NCI-H524 (cell line): ENCODE results near the gene HS1BP3.

Experiments used
- DNase-seq, 2 experiments: peaks; one replicate each; lab custom pipeline; 2025; lab: John Stamatoyannopoulos, UW

Gene HS1BP3

GRCh38 chr2:20674974-20675679 is 24.2 kb upstream of the HS1BP3 start:
- DNase-seq, result no peak

- peak in 1 of 2 experiments; percentile 55 for DNase-seq
Observed at GRCh38 chr2:20674309-20674965, 23.5 kb upstream of the HS1BP3 start.

- DNase-seq, result no peak
Observed at GRCh38 chr2:20673686-20674308, 22.9 kb upstream of the HS1BP3 start.

GRCh38 chr2:20672201-20672951 is 21.5 kb upstream of the HS1BP3 start:
- DNase-seq, result no peak

GRCh38 chr2:20671736-20672080 is 20.8 kb upstream of the HS1BP3 start:
- no peak for DNase-seq

- no peak for DNase-seq
Observed at GRCh38 chr2:20671036-20671735, 20.3 kb upstream of the HS1BP3 start.

- no peak for DNase-seq
Observed at GRCh38 chr2:20670315-20671035, 19.6 kb upstream of the HS1BP3 start.

- no peak for DNase-seq
Observed at GRCh38 chr2:20669562-20670314, 18.8 kb upstream of the HS1BP3 start.

GRCh38 chr2:20668871-20669475 is 18.1 kb upstream of the HS1BP3 start:
- DNase-seq, result no peak

GRCh38 chr2:20668451-20668850 is 17.6 kb upstream of the HS1BP3 start:
- no peak for DNase-seq

- peak in 1 of 2 experiments; percentile 22 for DNase-seq
Observed at GRCh38 chr2:20667531-20668401, 16.9 kb upstream of the HS1BP3 start.

- DNase-seq, result no peak
Observed at GRCh38 chr2:20667151-20667530, 16.2 kb upstream of the HS1BP3 start.

GRCh38 chr2:20666304-20667150 is 15.6 kb upstream of the HS1BP3 start, which contains the start of gene GDF7:
GDF7 (plus strand) TSS chr2:20667144; CDS start chr2:20667240, 96 bp downstream.
- no peak for DNase-seq

GRCh38 chr2:20666005-20666303 is 15.1 kb upstream of the HS1BP3 start:
- DNase-seq, result peak in 1 of 2 experiments; percentile 40

- peak in 1 of 2 experiments; percentile 36 for DNase-seq
Observed at GRCh38 chr2:20665243-20666004, 14.5 kb upstream of the HS1BP3 start.

- DNase-seq, result no peak
Observed at GRCh38 chr2:20664431-20665242, 13.7 kb upstream of the HS1BP3 start.

GRCh38 chr2:20664071-20664390 is 13.1 kb upstream of the HS1BP3 start:
- no peak for DNase-seq
